SU-DHL-6 (cell line): Measurements from ENCODE around the gene UPP1.

Experiments
- CTCF ChIP-seq: fragments of 200-600 bp; sonication (generic); IDR thresholded peaks from one replicate; pipeline ENCODE4 v1.5.1; 2017; ENCODE audit warnings: antibody characterized with exemption, mild to moderate bottlenecking, low read length, moderate library complexity; ENCODE audit not compliant: insufficient read depth, poor library complexity, severe bottlenecking
- EZH2phosphoT487 ChIP-seq: fragments of 200-600 bp; sonication (generic), shearing (Covaris generic); conservative IDR thresholded peaks from 2 replicates; pipeline ENCODE4 v1.6.1; 2018; ENCODE audit warnings: mild to moderate bottlenecking, antibody characterized with exemption, low read length, moderate library complexity, mixed read lengths

- peak; percentile 63 for TF ChIP-seq CTCF
- TF ChIP-seq EZH2phosphoT487 = no peak
These were observed 12.9 kb downstream of the UPP1 start for GRCh38 chr7:48101968-48102367.
